Embryonic facial prominence (tissue), 1 donor: ENCODE measurements around the gene SULT2A1.
"Not testable (repeated sequence)": the region's sequence is repeated elsewhere in the genome, so short reads cannot be mapped to it uniquely, and the experiment has no call there.

Source experiments
- DNase-seq: peaks from one replicate; pipeline ENCODE4 v3.0.0-alpha.2; 2016; ENCODE audit errors: extremely low spot score

The SULT2A1 gene, protein sequence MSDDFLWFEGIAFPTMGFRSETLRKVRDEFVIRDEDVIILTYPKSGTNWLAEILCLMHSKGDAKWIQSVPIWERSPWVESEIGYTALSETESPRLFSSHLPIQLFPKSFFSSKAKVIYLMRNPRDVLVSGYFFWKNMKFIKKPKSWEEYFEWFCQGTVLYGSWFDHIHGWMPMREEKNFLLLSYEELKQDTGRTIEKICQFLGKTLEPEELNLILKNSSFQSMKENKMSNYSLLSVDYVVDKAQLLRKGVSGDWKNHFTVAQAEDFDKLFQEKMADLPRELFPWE

DNA sequence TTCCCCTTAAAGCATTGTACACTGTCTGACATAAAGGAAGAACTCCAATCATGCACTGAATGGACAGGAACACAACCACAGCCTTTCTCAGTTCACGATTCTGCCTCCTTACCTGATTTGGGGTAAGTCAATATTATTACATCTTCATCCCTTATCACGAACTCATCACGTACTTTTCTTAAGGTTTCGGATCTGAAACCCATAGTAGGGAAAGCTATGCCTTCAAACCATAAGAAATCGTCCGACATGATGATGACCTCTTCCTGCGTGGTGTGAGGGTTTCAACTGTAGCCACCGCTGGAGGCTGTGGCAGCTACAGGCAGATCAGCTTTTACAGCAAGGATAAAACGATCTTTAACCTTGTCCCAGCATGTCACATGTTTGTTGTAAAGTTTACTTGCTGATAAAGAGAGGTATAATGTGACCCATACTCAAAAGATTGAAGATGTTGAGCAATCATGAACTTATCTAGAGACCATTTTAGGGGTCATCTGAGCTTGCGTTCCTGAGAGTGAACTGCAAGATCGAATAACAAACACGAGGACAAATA lies at the start of gene SULT2A1:
SULT2A1 (minus strand) TSS at position 306 of the 550 bp plus-strand sequence; CDS start at position 248, 58 bp downstream.
- no peak for DNase-seq

DNA sequence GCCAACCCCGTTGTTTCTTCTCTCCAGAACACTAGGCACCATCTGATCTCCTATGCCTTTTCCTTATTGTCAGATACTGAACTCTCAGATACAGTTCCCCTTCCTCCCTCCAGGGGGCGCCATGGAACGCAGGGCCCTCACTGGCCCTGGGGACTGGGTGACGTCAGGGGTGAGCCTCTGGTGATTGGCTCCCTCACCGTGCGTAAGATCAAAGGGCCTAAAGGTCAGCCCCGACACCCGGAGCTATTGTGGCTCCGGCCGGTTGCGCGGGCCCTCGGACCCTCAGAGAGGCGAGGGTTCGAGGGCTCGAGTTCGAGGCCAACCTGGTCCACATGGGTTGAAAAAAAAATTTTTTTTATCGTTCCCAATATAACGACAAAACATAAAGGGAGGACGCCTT lies 42.5 kb upstream of the SULT2A1 start:
- DNase-seq: not testable (repeated sequence)

DNA sequence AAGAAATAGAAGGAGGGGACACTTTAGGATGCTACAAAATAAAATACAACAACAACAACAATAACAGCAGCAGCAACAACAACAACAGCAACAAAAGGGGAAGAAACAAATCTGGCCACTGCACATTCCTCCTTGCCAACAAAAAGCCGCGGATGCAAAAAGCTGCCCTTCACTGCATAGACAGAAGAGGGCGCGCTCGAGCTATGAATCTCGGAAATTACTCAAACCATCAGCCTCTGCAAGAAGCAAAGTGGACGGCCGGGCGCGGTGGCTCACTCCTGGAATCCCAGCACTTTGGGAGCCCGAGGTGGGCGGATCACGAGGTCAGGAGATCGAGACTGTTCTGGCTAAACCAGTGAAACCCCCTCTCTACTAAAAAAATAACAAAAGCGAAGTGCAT lies 34.0 kb upstream of the SULT2A1 start:
- not testable (repeated sequence) for DNase-seq

GRCh38 chr19:47910191-47910590 lies 24.1 kb upstream of the SULT2A1 start:
- DNase-seq: not testable (repeated sequence)

GRCh38 chr19:47909350-47909749 lies 23.2 kb upstream of the SULT2A1 start:
- not testable (repeated sequence) for DNase-seq

DNA sequence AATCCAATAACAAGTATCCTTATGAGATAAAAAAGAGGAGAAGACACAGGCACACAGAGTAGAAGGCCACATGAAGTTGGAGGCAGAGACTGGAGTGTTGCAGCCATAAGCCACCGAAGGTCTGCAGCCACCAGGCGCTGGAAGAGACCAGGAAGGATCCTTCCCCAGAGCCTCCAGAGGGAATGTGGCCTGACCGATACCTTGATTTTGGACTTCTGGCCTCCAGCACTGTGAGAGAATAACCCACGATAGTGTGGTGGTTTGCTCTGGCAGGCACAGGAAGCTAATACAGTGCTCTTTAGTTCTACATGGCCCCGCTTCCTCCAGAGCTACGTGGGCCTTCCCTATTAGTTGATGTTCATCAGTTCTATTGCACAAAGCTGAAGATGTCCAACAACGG lies 15.3 kb upstream of the SULT2A1 start:
- DNase-seq: no peak

DNA sequence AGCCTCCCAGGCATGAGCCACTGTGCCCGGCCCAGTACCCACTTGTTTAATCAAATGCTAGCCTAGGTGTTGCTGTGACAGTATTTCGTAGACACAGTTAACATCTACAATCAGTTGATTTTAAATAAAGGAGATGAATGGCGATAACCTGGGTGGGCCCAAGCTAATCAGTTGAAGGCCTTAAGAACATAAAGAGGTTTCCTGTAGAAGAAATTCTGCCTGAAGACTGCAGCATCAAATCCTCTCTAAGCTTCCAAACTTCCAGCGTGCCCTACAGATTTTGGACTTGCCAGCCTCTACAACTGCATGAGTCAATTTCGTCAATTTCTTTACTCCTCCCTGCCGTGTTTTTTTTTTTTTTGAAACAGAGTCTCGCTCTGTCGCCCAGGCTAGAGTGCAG lies 13.2 kb upstream of the SULT2A1 start:
- DNase-seq: no peak

DNA sequence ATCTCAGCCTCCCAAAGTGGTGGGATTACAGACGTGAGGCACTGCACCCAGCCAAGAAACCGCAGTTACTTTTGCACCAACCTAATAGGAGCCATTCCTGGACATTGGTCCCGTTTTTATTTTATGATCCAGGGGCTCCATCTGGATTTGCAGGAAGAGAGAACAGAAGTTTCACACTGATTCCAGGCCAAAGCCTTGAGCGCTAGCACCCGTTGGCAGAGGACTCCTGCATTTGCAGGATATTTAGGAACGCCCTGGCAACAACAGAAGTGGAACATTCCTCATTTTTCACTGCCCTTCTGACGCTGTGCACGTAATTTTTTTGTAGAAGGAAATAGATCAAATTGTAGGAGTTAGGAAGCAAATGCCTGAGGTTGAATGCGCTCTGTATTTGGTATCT lies 11.7 kb upstream of the SULT2A1 start:
- no peak for DNase-seq

DNA sequence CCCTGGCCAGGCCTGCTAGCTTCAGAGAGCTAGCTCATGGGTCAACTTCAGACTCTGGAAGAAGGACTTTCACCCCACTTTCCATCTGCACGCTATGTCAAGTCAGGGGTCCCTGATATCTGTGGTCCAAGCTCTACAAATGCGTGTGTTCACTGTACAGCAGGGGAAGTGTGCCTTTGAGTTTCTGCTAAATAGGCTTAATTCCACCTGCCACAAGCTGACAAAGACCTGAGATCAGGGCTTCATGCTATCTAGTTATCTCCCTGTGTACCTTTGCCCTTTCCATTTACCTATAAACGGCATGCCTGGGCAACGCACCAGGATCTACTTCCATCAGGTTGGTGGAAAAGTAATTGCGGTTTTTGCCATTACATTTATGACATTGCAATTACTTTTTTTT lies 10.7 kb upstream of the SULT2A1 start:
- DNase-seq: no peak

DNA sequence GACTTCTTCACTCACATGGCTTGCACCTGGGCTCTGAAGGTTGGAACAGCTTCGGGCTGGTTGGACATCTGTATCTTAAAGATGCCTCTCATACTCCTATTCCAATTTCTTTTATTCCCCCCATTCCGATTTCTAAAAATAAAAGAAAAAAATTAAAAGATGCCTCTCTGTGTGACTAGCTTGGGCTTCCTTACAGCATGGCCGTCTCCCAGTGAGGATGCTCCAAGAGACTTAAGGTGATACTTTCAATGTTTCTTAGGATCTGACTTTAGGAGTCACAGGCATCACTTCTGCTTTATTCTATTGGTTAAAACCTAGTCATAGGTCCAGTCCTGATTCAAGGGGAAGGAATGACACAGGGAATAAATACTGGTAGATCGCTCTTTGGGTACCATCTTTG lies 9.9 kb upstream of the SULT2A1 start:
- no peak for DNase-seq

DNA sequence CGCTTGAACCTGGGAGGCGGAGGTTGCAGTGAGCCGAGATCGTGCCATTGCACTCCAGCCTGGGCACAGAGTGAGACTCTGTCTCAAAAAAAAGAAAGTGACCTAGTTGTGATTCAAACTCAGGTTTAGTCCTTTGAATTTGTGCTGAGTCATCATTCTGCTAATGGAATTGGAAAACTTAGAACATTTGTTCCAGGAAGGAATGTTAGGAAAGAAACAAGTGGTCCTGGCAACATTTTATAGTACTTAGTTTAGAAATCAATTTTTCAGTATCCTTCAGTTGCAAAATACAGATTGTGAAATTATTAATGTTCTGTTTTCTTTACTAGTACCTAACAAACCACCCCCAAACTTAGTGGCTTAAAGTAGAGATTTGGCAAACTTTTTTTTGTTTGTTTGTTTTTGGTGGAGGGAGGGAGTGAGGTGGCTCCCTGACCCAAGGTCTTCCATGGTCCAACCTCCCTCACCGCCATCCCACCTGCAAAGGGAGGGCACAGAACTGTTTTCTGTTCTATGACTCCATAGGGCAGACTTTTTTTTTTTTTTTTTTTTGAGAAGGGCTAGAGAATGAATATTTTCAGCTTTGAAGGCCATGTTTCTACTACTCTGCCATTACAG lies 9.2 kb upstream of the SULT2A1 start:
- DNase-seq: no peak

GRCh38 chr19:47891923-47892666 lies 6.0 kb upstream of the SULT2A1 start:
- DNase-seq: peak; percentile 7

DNA sequence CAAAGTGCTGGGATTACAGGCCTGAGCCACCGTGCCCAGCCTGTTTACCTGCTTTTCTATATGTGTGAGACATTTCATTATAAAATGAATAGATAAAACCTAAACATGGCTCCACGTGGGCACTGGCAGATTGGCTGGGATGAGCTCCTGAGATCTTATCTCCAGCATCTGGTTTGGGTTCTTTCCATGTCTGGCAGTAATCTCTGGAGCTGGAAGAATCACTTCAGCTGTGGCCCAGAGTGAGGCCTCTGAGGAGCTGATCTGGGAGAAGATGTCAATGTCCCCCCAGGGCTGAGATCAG lies 5.5 kb upstream of the SULT2A1 start:
- DNase-seq: no peak

DNA sequence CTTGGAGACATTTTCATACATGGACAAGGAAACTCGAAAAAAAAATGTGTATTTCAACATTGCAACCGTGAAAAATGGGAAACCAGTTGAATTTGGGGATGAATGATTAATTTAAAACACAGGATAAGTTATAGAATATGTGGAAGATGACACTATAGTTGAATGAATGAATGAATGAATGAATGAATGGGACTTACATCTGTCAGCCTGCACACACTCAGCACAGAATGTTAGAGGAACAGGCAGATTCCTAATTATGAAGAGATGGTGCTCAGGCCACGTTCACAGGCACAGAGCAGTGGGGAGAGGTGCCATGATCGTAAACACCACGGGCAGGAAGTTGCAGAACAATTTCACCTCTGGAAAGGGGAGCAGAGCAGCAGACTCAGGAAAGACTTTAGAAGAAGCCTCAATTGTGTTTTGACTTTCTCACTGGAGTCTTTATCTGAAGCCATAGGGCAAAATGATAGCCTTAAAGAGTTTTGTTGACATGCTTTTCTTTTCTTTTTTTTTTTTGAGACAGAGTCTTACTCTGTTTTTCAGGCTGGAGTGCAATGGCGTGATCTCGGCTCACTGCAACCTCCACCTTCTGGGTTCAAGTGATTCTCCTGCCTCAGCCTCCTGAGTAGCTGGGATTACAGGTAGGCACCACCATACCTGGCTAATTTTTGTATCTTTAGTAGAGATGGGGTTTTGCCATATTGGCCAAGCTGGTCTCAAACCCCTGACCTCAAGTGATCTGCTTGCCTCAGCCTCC lies 4.9 kb upstream of the SULT2A1 start:
- no peak for DNase-seq

- no peak for DNase-seq
Measured at GRCh38 chr19:47885067-47885463, 1.1 kb downstream of the SULT2A1 start.

- DNase-seq: no peak
Measured at GRCh38 chr19:47882890-47883289, 3.2 kb downstream of the SULT2A1 start.

DNA sequence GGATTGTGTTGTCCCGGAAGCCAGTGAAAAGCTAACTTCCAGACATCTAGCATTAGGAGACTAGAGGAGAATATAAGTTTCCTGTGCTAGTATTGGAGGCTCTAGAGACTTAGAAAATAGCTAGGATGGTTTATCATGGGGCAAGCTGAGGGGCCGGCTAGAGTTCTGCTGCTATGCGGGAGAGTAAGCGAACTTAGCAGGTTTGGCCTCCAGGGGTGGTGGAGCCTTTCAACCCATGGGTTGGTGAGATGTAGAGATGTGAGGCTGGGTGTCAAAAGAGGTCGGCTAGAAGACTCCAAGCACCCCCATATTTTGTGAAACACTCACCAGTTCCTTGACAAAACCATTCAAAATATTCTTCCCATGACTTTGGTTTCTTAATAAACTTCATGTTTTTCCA lies 4.4 kb downstream of the SULT2A1 start:
- DNase-seq: no peak

- not testable (repeated sequence) for DNase-seq
Measured at GRCh38 chr19:47879385-47879784, 6.7 kb downstream of the SULT2A1 start.

- DNase-seq: no peak
Measured at GRCh38 chr19:47878906-47879305, 7.2 kb downstream of the SULT2A1 start.

- no peak for DNase-seq
Measured at GRCh38 chr19:47865166-47865565, 20.9 kb downstream of the SULT2A1 start.

- DNase-seq: peak; percentile 8
Measured at GRCh38 chr19:47863514-47863936, 22.6 kb downstream of the SULT2A1 start.

- no peak for DNase-seq
Measured at GRCh38 chr19:47861630-47862029, 24.5 kb downstream of the SULT2A1 start.
